AG09319 (cell line): ENCODE measurements around the gene HOXB5.

ENCODE experiments used
- DNase-seq: peaks from one replicate; pipeline ENCODE4 v3.0.0-alpha.2; 2010; ENCODE audit warnings: low read depth; ENCODE audit errors: extremely low read depth
- TF ChIP-seq, protein P1 (sequence below): IDR thresholded peaks from 2 replicates; pipeline ENCODE4 v1.5.1; 2011; ENCODE audit warnings: low read depth, mild to moderate bottlenecking, inconsistent platforms, low read length, moderate library complexity

HOXB5 gene

GRCh38 chr17:48554412-48555257 is 38.9 kb downstream of the HOXB5 start:
- no peak for DNase-seq
- TF ChIP-seq, protein P1, sequence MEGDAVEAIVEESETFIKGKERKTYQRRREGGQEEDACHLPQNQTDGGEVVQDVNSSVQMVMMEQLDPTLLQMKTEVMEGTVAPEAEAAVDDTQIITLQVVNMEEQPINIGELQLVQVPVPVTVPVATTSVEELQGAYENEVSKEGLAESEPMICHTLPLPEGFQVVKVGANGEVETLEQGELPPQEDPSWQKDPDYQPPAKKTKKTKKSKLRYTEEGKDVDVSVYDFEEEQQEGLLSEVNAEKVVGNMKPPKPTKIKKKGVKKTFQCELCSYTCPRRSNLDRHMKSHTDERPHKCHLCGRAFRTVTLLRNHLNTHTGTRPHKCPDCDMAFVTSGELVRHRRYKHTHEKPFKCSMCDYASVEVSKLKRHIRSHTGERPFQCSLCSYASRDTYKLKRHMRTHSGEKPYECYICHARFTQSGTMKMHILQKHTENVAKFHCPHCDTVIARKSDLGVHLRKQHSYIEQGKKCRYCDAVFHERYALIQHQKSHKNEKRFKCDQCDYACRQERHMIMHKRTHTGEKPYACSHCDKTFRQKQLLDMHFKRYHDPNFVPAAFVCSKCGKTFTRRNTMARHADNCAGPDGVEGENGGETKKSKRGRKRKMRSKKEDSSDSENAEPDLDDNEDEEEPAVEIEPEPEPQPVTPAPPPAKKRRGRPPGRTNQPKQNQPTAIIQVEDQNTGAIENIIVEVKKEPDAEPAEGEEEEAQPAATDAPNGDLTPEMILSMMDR: no peak

GRCh38 chr17:48553826-48554225 is 39.8 kb downstream of the HOXB5 start:
- DNase-seq: no peak
- TF ChIP-seq, protein P1: no peak

DNA sequence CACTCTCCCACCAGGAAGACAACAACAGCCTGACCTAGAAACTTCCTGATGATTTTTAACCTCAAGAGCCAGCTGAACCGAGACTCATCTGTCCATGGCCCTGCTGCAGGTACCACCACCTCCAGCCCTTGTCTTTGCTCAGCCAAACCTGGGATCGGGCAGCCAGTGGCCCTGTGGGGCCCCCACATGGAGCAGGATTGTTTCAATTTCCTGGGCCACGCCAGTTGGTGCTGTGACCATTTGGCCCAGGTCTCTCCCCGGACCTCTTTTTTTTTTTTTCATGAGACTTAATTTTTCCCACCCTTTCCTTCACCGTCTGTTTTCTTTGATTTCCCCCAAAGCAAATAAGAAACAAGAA is 40.4 kb downstream of the HOXB5 start:
- no peak for DNase-seq
- TF ChIP-seq, protein P1: no peak

DNA sequence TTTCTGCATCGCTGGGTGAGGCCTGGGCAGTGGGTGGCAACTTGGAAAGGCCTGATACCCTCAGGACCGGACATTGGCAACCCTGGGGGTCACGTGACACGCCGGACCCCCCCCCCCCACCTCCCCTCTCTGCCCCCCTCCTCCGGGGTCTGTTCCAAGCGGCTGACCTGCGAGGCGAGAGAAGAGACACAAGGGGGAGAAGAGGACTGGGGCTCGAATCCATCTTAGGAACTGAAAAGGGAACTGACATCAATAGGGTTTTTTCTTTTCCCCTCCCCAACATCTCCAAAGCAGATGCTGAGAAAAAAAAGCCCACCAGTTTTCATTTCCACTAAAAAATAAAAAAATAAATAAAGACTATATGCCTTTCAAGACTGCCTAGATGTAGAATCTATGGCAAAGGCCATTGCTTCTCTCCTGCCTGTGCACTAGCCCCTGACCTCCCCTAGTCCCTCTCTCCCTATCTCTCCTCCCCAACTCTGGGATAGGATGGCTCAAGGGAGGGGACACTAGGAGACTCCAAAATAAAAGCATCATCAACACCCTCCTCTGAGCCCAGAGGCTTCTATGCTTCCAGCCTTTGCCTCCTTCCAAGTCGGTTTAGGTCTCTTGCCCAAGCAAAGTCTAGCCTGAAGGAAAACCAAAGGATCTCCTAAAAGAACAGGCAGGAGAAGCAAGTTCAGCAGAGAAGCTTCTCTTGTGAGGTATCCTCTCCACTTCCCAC is 41.0 kb downstream of the HOXB5 start:
- DNase-seq: no peak
- TF ChIP-seq, protein P1: no peak

GRCh38 chr17:48551596-48552465 is 41.7 kb downstream of the HOXB5 start:
- TF ChIP-seq, protein P1: no peak
- no peak for DNase-seq

DNA sequence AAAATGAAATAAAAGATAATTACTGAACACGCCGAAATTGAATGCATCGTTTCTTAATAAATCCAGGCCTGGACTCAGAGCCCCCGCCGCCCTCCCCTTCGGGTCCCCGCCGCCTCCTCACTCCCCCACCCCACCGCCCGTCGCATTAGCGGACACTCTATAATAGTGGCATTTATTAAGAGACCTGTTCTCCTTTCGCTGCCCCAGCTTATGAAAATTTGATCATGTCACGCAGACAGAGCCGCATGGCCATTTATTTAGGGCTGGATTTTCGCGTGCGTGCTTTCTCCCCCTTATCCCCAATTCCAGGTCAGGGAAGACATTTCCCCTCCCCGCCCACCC is 42.4 kb downstream of the HOXB5 start:
- TF ChIP-seq, protein P1: no peak
- DNase-seq: no peak
